Omental fat pad (tissue), 4 donors: Measurements from ENCODE around the gene PHC3. TPM values are rescaled to one million over a fixed set of nuclear protein-coding genes. Genes with fewer than 3 reads are reported as not detected.

ENCODE experiments used
- ATAC-seq: fragments of 150-250 bp; one replicate; pipeline ENCODE4 v1.9.1; 2016; ENCODE audit warnings: mild to moderate bottlenecking, moderate library complexity; ENCODE audit not compliant: low FRiP score
- DNase-seq: peaks from one replicate; pipeline ENCODE4 v3.0.0-alpha.2; 2019; ENCODE audit warnings: low spot score
- total RNA-seq, 4 donors: library from RNA; depleted of rRNA; stranded (reverse); fragments of >200 nt; gene quantifications; one replicate each; pipeline ENCODE4 v1.1.0, GENCODE V29; 2016
- TF ChIP-seq, protein P1 (sequence below), 3 donors: fragments of 450-650 bp; IDR thresholded peaks; one replicate each; pipeline ENCODE4 v1.5.1; 2016 to 2017; ENCODE audit warnings: antibody characterized with exemption in 3 of 3, mild to moderate bottlenecking in 3 of 3, moderate library complexity in 2 of 3

PHC3 gene
- total RNA-seq, 4 donors from 2014 or later: 48.6 to 56.7 (median 50.9) TPM

DNA sequence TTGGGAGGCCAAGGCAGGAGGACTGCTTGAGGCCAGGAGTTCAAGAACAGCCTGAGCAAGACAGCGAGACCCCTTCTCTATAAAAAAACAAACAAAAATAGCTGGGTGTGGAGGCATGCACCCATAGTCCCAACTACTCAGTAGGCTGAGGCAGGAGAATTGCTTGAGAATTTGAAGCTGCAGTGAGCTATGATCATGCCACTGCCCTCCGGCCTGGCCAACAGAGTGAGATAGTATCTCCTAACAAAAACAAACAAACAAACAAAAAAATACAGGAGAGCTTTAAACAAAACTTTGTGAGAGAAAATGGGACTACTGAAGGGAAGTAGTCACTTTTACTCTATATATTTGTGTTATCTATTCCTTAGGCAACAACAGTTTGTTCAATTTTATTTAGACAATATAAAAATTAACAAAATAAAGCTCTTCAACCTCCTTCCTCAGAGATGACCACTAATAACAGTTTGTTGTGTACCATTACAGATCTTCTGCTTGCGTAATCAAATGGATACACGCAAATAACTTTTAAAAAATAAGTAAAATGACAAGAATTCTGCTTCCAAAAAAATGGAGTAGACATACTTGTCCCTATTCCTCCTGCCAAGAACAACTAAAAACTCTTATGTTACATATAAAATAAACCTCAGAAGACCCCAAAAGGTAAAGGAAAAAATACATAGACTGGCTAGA lies 17.4 kb downstream of the PHC3 start:
- TF ChIP-seq, protein P1, sequence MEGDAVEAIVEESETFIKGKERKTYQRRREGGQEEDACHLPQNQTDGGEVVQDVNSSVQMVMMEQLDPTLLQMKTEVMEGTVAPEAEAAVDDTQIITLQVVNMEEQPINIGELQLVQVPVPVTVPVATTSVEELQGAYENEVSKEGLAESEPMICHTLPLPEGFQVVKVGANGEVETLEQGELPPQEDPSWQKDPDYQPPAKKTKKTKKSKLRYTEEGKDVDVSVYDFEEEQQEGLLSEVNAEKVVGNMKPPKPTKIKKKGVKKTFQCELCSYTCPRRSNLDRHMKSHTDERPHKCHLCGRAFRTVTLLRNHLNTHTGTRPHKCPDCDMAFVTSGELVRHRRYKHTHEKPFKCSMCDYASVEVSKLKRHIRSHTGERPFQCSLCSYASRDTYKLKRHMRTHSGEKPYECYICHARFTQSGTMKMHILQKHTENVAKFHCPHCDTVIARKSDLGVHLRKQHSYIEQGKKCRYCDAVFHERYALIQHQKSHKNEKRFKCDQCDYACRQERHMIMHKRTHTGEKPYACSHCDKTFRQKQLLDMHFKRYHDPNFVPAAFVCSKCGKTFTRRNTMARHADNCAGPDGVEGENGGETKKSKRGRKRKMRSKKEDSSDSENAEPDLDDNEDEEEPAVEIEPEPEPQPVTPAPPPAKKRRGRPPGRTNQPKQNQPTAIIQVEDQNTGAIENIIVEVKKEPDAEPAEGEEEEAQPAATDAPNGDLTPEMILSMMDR (IDR thresholded peaks at IDR 0.05): no peak
- DNase-seq (no peak), ATAC-seq (no peak)

DNA sequence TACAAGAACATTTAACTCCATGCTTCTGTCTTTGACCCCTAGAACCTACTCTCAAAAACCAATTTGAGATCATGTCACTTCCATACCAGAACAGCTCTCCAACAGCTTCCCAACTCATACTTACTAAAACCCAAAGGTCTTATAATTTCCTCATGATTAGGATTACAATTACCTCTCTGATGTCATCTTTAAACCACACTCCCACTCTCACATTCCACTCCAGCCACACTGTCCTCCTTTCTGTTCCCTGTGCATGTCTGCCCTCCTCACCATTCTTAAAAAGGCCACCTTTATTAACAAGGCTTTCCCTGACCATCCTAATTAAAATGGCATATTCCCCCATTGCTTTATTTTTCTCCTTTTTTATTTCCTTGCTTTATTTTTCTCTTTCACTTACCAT lies 18.9 kb downstream of the PHC3 start:
- no peak for ATAC-seq
- TF ChIP-seq, protein P1 (IDR thresholded peaks at IDR 0.05): no peak
- no peak for DNase-seq

DNA sequence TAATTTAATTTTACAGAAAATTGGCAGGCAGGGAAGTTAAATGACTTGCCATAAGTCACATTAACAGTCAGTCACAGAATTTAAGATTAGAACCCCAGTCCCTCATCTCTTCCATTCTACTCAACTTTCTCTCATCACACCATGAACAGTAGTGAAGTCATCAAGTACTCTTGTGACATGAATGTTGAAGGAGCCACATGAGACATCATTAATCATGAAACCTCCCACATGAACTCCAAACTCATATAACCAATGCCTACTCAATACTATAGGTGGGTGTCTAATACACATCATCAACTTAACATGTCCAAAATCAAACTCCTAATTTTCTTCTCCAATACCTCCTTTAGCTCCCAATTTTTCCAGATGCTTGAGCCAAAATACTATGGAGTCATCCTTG lies 19.5 kb downstream of the PHC3 start:
- ATAC-seq (no peak), DNase-seq (no peak)
- TF ChIP-seq, protein P1 (IDR thresholded peaks at IDR 0.05): no peak

DNA sequence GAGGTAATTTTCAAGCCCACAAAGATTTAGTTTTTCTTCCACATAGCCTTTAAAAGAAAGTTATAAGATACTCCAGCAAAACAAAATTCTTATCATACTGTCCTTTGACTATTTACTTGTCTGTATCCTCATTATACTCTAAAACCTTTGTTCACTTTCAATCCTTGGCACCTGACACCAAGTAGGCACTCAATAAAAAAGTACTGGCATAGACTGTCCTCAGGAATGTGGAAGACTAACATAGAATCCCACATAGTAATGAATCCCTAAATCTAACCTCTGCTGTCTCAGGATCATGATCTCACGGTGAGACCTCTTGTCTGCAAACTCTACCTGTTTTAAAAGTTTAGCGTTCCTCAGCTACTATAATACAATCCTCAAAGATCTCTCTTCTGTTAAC lies 21.6 kb downstream of the PHC3 start:
- DNase-seq: no peak
- TF ChIP-seq, protein P1 (IDR thresholded peaks at IDR 0.05): no peak
- ATAC-seq: no peak

DNA sequence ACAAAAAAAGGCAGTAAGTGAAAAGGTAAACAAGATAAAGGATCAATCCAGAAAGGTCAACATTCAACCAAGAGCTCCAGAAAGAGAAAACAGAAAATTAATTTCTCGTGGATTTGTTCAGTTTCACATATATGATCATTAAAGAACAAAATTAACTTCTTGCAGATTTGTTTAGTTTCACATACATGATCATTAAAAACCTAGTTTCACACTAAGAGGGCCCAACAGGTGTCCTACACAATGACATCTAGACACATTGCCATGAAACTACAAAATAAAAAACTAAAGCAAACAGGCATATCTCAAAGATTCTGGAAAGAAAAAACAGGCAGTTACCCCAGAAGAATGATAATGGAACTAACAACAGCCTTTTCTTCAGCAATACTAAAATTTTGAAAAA lies 22.1 kb downstream of the PHC3 start:
- TF ChIP-seq, protein P1 (IDR thresholded peaks at IDR 0.05): no peak
- DNase-seq (no peak), ATAC-seq (no peak)

DNA sequence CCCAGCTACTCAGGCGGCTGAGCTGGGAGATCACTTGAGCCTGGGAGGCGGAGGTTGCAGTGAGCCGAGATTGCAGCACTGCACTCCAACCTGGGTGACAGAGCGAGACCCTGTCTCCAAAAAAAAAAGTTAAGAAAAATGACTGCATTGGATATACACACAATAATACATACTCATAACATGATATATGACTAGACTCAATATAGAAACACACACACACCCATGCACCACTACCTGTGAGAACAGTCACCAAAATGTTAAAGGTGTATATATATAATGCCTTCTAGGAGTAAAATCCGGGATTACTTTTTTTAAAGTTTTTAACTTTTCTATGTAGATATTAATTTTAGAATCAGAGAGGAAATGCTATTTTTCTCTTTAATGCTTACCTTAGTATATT lies 25.9 kb downstream of the PHC3 start:
- TF ChIP-seq, protein P1 (IDR thresholded peaks at IDR 0.05): no peak
- ATAC-seq (no peak), DNase-seq (no peak)

DNA sequence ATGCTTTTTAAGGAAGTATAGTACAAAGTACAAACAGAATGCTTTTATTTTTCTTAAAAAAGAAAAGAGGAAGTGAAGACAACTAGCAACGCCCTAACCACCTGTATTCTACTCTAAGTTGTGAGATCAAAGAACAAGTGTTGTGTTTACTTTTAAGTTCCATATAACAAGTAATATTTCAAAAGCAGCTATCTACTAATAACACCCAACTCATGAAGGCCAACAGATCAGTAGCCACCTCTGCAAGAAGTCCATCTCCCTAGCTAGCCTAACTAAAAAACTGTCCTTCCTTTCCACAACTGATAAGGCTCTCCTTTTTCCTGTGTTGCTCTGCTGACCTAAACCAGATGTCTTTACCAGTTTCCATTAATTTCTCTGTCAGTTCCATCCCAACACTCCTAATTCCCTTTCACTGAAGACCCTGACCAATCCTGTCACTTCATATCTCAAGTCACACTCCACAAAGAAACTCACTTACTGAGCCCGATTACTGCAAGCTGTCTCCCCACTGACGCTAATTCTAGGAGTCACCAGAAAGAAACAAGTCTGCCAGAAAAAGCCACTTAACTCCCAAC lies 26.9 kb downstream of the PHC3 start:
- DNase-seq (no peak), ATAC-seq (no peak)
- TF ChIP-seq, protein P1 (IDR thresholded peaks at IDR 0.05): no peak
